Activated CD4-positive, alpha-beta T cell treated with anti-CD3 and anti-CD28 coated beads, Interleukin-2, amount 10 ng/mL, durations not matched to agents 7 days and 5 days (primary cell): Measurements from ENCODE around the gene KCNMB4. TPM values are rescaled to one million over a fixed set of nuclear protein-coding genes. Genes with fewer than 3 reads are reported as not detected.

ENCODE experiments used
- CTCF ChIA-PET: fragments of 350-600 bp; sonication (Branson Sonifier 250); formaldehyde crosslinking; loops from one replicate; lab custom pipeline; 2021; ENCODE audit warnings: antibody characterized with exemption; lab: Charles Lee
- POLR2A ChIA-PET: fragments of 350-600 bp; sonication (Branson Sonifier 250); formaldehyde crosslinking; loops from one replicate; lab custom pipeline; 2021; ENCODE audit warnings: antibody characterized with exemption; lab: Charles Lee
- DNase-seq: peaks from one replicate; pipeline ENCODE4 v3.0.0-alpha.2; 2020
- H3K27ac Mint-ChIP-seq: one replicate; pipeline ENCODE4 v1.8.0; 2021; ENCODE audit warnings: mild to moderate bottlenecking, moderate library complexity, mixed read lengths
- H3K27me3 Mint-ChIP-seq: one replicate; pipeline ENCODE4 v1.8.0; 2021; ENCODE audit warnings: mixed read lengths
- H3K36me3 Mint-ChIP-seq: one replicate; pipeline ENCODE4 v1.8.0; 2021; ENCODE audit warnings: low read depth, mixed read lengths
- H3K4me1 Mint-ChIP-seq: one replicate; pipeline ENCODE4 v1.8.0; 2021; ENCODE audit warnings: mixed read lengths
- H3K4me3 Mint-ChIP-seq: one replicate; pipeline ENCODE4 v1.8.0; 2021; ENCODE audit warnings: mild to moderate bottlenecking, moderate library complexity, mixed read lengths
- H3K9me3 Mint-ChIP-seq: one replicate; pipeline ENCODE4 v1.8.0; 2021; ENCODE audit warnings: mixed read lengths
- total RNA-seq, 2 experiments: library from RNA; stranded (reverse); gene quantifications; one replicate each; pipeline ENCODE4 v1.2.3, GENCODE V29; 2021

The KCNMB4 gene
- total RNA-seq, 2 experiments from 2014 or later = 0.50 to 0.79 TPM

GRCh38 chr12:70418101-70418500, 52.0 kb downstream of the KCNMB4 start:
- Mint-ChIP-seq H3K9me3 (no peaks in the 10 kb centered on the region), H3K4me3 (no peak overlapping the region), H3K4me1 (peaks cover 9% of the 10 kb centered on the region), H3K27ac (no peak overlapping the region), H3K36me3 (no peaks in the 10 kb centered on the region), H3K27me3 (no peaks in the 10 kb centered on the region)
- POLR2A ChIA-PET = no interaction called here
- no peak for DNase-seq
- CTCF ChIA-PET = no interaction called here

GRCh38 chr12:70422631-70423030, 56.5 kb downstream of the KCNMB4 start:
- Mint-ChIP-seq H3K27ac (no peak overlapping the region), H3K36me3 (no peaks in the 10 kb centered on the region), H3K4me3 (no peak overlapping the region), H3K9me3 (no peaks in the 10 kb centered on the region), H3K4me1 (no peaks in the 10 kb centered on the region), H3K27me3 (no peaks in the 10 kb centered on the region)
- no peak for DNase-seq
- ChIA-PET CTCF (no interaction called here), POLR2A (no interaction called here)

GRCh38 chr12:70426620-70427019, 60.5 kb downstream of the KCNMB4 start:
- DNase-seq = no peak
- POLR2A ChIA-PET = no interaction called here
- Mint-ChIP-seq H3K36me3 (no peaks in the 10 kb centered on the region), H3K27ac (no peak overlapping the region), H3K4me3 (no peak overlapping the region), H3K9me3 (no peaks in the 10 kb centered on the region), H3K27me3 (no peaks in the 10 kb centered on the region), H3K4me1 (no peaks in the 10 kb centered on the region)
- CTCF ChIA-PET = interaction anchor here (0.6 kb wide), 1 partner anchor 119 kb away, joined by 3 read pairs; no protein-coding TSS in a partner anchor

GRCh38 chr12:70427611-70428010, 61.5 kb downstream of the KCNMB4 start:
- H3K27ac Mint-ChIP-seq = no peak overlapping the region
- H3K36me3 Mint-ChIP-seq = no peaks in the 10 kb centered on the region
- CTCF ChIA-PET = no interaction called here
- no peaks in the 10 kb centered on the region for H3K9me3 Mint-ChIP-seq
- POLR2A ChIA-PET = no interaction called here
- no peaks in the 10 kb centered on the region for H3K27me3 Mint-ChIP-seq
- no peaks in the 10 kb centered on the region for H3K4me1 Mint-ChIP-seq
- DNase-seq = no peak
- no peak overlapping the region for H3K4me3 Mint-ChIP-seq

- Mint-ChIP-seq H3K9me3 (no peaks in the 10 kb centered on the region), H3K4me3 (no peak overlapping the region), H3K27me3 (no peaks in the 10 kb centered on the region), H3K36me3 (no peaks in the 10 kb centered on the region), H3K4me1 (no peaks in the 10 kb centered on the region), H3K27ac (no peak overlapping the region)
- POLR2A ChIA-PET = no interaction called here
- no peak for DNase-seq
- CTCF ChIA-PET = interaction anchor here (0.6 kb wide), 1 partner anchor 1232 kb away, joined by 6 read pairs; no protein-coding TSS in a partner anchor
Observed at GRCh38 chr12:70430400-70430799, 64.3 kb downstream of the KCNMB4 start.

- Mint-ChIP-seq H3K27me3 (no peaks in the 10 kb centered on the region), H3K36me3 (no peaks in the 10 kb centered on the region), H3K27ac (no peak overlapping the region), H3K9me3 (no peaks in the 10 kb centered on the region), H3K4me1 (no peaks in the 10 kb centered on the region), H3K4me3 (no peak overlapping the region)
- POLR2A ChIA-PET = no interaction called here
- no peak for DNase-seq
- CTCF ChIA-PET = no interaction called here
Observed at GRCh38 chr12:70436836-70437235, 70.7 kb downstream of the KCNMB4 start.

- ChIA-PET CTCF (interaction anchor here (1.1 kb wide), 1 partner anchor 575 kb away, joined by 3 read pairs; no protein-coding TSS in a partner anchor), POLR2A (no interaction called here)
- H3K4me3 Mint-ChIP-seq = no peak overlapping the region
- DNase-seq = no peak
- no peaks in the 10 kb centered on the region for H3K27me3 Mint-ChIP-seq
- no peaks in the 10 kb centered on the region for H3K36me3 Mint-ChIP-seq
- H3K27ac Mint-ChIP-seq = no peak overlapping the region
- no peaks in the 10 kb centered on the region for H3K9me3 Mint-ChIP-seq
- no peaks in the 10 kb centered on the region for H3K4me1 Mint-ChIP-seq
Observed at GRCh38 chr12:70443062-70443673, 77.1 kb downstream of the KCNMB4 start.

- H3K27me3 Mint-ChIP-seq = no peaks in the 10 kb centered on the region
- H3K9me3 Mint-ChIP-seq = peaks cover 11% of the 10 kb centered on the region
- no peak overlapping the region for H3K4me3 Mint-ChIP-seq
- DNase-seq = no peak
- no peaks in the 10 kb centered on the region for H3K36me3 Mint-ChIP-seq
- H3K27ac Mint-ChIP-seq = no peak overlapping the region
- CTCF ChIA-PET = no interaction called here
- POLR2A ChIA-PET = no interaction called here
- no peaks in the 10 kb centered on the region for H3K4me1 Mint-ChIP-seq
Observed at GRCh38 chr12:70444903-70445302, 78.8 kb downstream of the KCNMB4 start.

GRCh38 chr12:70448371-70448770, 82.3 kb downstream of the KCNMB4 start:
- Mint-ChIP-seq H3K9me3 (peaks cover 20% of the 10 kb centered on the region), H3K4me1 (no peaks in the 10 kb centered on the region), H3K4me3 (no peak overlapping the region), H3K36me3 (no peaks in the 10 kb centered on the region), H3K27me3 (no peaks in the 10 kb centered on the region), H3K27ac (no peak overlapping the region)
- ChIA-PET POLR2A (no interaction called here), CTCF (no interaction called here)
- no peak for DNase-seq

GRCh38 chr12:70449074-70449752, 83.1 kb downstream of the KCNMB4 start:
- no peaks in the 10 kb centered on the region for H3K4me1 Mint-ChIP-seq

GRCh38 chr12:70449753-70450341, 83.8 kb downstream of the KCNMB4 start:
- POLR2A ChIA-PET = no interaction called here
- H3K27ac Mint-ChIP-seq = no peak overlapping the region
- no peaks in the 10 kb centered on the region for H3K27me3 Mint-ChIP-seq
- no peak overlapping the region for H3K4me3 Mint-ChIP-seq
- peaks cover 20% of the 10 kb centered on the region for H3K9me3 Mint-ChIP-seq
- no peaks in the 10 kb centered on the region for H3K4me1 Mint-ChIP-seq
- CTCF ChIA-PET = no interaction called here
- DNase-seq = no peak
- H3K36me3 Mint-ChIP-seq = no peaks in the 10 kb centered on the region

More at GRCh38 chr12:70449074-70449752, 83.1 kb downstream of the KCNMB4 start:
- POLR2A ChIA-PET = no interaction called here
- Mint-ChIP-seq H3K27me3 (no peaks in the 10 kb centered on the region), H3K27ac (no peak overlapping the region), H3K9me3 (peaks cover 20% of the 10 kb centered on the region), H3K36me3 (no peaks in the 10 kb centered on the region), H3K4me3 (no peak overlapping the region)
- DNase-seq = no peak
- CTCF ChIA-PET = no interaction called here

GRCh38 chr12:70451528-70451927, 85.4 kb downstream of the KCNMB4 start:
- Mint-ChIP-seq H3K27me3 (peaks cover 2% of the 10 kb centered on the region), H3K36me3 (no peaks in the 10 kb centered on the region), H3K4me1 (no peaks in the 10 kb centered on the region), H3K27ac (no peak overlapping the region), H3K4me3 (no peak overlapping the region), H3K9me3 (peaks cover 20% of the 10 kb centered on the region)
- ChIA-PET CTCF (no interaction called here), POLR2A (no interaction called here)
- DNase-seq = no peak

GRCh38 chr12:70456953-70457352, 90.9 kb downstream of the KCNMB4 start:
- Mint-ChIP-seq H3K36me3 (no peaks in the 10 kb centered on the region), H3K27ac (no peak overlapping the region), H3K27me3 (peaks cover 2% of the 10 kb centered on the region), H3K9me3 (peaks cover 4% of the 10 kb centered on the region), H3K4me3 (no peak overlapping the region), H3K4me1 (no peaks in the 10 kb centered on the region)
- no peak for DNase-seq
- POLR2A ChIA-PET = no interaction called here
- CTCF ChIA-PET = no interaction called here
